SK-N-SH (cell line): Measurements from ENCODE around the gene KLC4. TPM values are rescaled to one million over a fixed set of nuclear protein-coding genes. Genes with fewer than 3 reads are reported as not detected.

Experiments used
- CTCF ChIA-PET: fragments of 300-600, 350-600 bp; formaldehyde crosslinking; extraction: SDS; loops from one replicate; lab custom pipeline; 2021; lab: Yijun Ruan, JAX
- POLR2A ChIA-PET: fragments of 350-600 bp; sonication (Branson Sonifier 250); formaldehyde crosslinking; extraction: SDS; loops from one replicate; lab custom pipeline; 2020; ENCODE audit warnings: antibody characterized with exemption, inconsistent platforms; lab: Yijun Ruan, JAX
- DNase-seq: peaks from one replicate; pipeline ENCODE4 v3.0.0; 2012
- H2AFZ ChIP-seq: fragments of 200-600 bp; sonication (generic); 2 replicates; pipeline ENCODE4 v1.8.1; 2016; ENCODE audit warnings: antibody characterized with exemption, mild to moderate bottlenecking, low read depth
- H3F3A ChIP-seq: fragments of 200-600 bp; sonication (generic); replicated peaks from 2 replicates; pipeline ENCODE3; 2016; ENCODE audit warnings: antibody characterized with exemption, mild to moderate bottlenecking; ENCODE audit not compliant: insufficient read depth
- H3K27ac ChIP-seq, 2 experiments: fragments of 200-500 bp in 1 of 2; fragments of 200-600 bp in 1 of 2; sonication (Bioruptor generic) in 1 of 2; sonication (generic), shearing (Covaris generic) in 1 of 2; 2 replicates each; pipeline versions ENCODE4 v1.5.1 to v1.6.1; 2014 to 2016; ENCODE audit warnings: low read depth in 2 of 2, inconsistent platforms in 1 of 2, low read length in 1 of 2, mild to moderate bottlenecking in 1 of 2, mixed read lengths in 1 of 2
- H3K27me3 ChIP-seq: fragments of 200-600 bp; sonication (generic), shearing (Covaris generic); 2 replicates; pipeline ENCODE4 v1.6.1; 2016; ENCODE audit warnings: mixed run types; ENCODE audit not compliant: insufficient read depth
- H3K36me3 ChIP-seq, 2 experiments: fragments of 200-500 bp in 1 of 2; fragments of 200-600 bp in 1 of 2; sonication (Bioruptor generic) in 1 of 2; sonication (generic) in 1 of 2; replicated peaks in 1 of 2; 2 replicates each; pipeline versions ENCODE3 to v1.5.1; 2014 to 2016; ENCODE audit warnings: low read length in 1 of 2, mild to moderate bottlenecking in 1 of 2; ENCODE audit not compliant: insufficient read depth in 2 of 2, control insufficient read depth in 1 of 2
- H3K4me1 ChIP-seq, 2 experiments: fragments of 200-500 bp in 1 of 2; fragments of 200-600 bp in 1 of 2; sonication (Bioruptor generic) in 1 of 2; sonication (generic), shearing (Covaris generic) in 1 of 2; 2 replicates each; pipeline versions ENCODE4 v1.5.1 to v1.6.1; 2014 to 2016; ENCODE audit warnings: low read depth in 1 of 2, low read length in 1 of 2, mixed run types in 1 of 2; ENCODE audit not compliant: insufficient read depth in 2 of 2, control insufficient read depth in 1 of 2
- H3K4me2 ChIP-seq: fragments of 200-600 bp; sonication (generic), shearing (Covaris generic); 2 replicates; pipeline ENCODE4 v1.6.1; 2017; ENCODE audit warnings: mixed run types
- H3K4me3 ChIP-seq, 2 experiments: fragments of 200-500 bp in 1 of 2; fragments of 200-600 bp in 1 of 2; sonication (Bioruptor generic) in 1 of 2; sonication (generic), shearing (Covaris generic) in 1 of 2; 2 replicates each; pipeline versions ENCODE4 v1.5.1 to v1.8.1; 2014 to 2016; ENCODE audit warnings: low read depth in 2 of 2, inconsistent platforms in 1 of 2, low read length in 1 of 2, mild to moderate bottlenecking in 1 of 2, mixed read lengths in 1 of 2, moderate library complexity in 1 of 2
- H3K79me2 ChIP-seq: fragments of 200-600 bp; sonication (generic); 2 replicates; pipeline ENCODE4 v1.8.1; 2017; ENCODE audit warnings: mild to moderate bottlenecking; ENCODE audit not compliant: insufficient read depth
- H3K9ac ChIP-seq: fragments of 200-600 bp; sonication (generic); 2 replicates; pipeline ENCODE4 v1.6.1; 2017; ENCODE audit warnings: mixed run types
- H3K9me2 ChIP-seq: fragments of 200-600 bp; sonication (generic); 2 replicates; pipeline ENCODE4 v1.6.1; 2017; ENCODE audit warnings: mixed run types
- H3K9me3 ChIP-seq: fragments of 200-600 bp; sonication (generic); 2 replicates; pipeline ENCODE4 v1.6.1; 2017; ENCODE audit warnings: mixed run types, mild to moderate bottlenecking, moderate library complexity
- H4K20me1 ChIP-seq: fragments of 200-600 bp; sonication (generic); 2 replicates; pipeline ENCODE4 v1.6.1; 2017; ENCODE audit warnings: mild to moderate bottlenecking, mixed run types; ENCODE audit not compliant: insufficient read depth
- EP300 ChIP-seq, 2 experiments: IDR thresholded peaks; 2 replicates each; pipeline versions ENCODE4 v1.4.0 to v1.6.1; 2012; ENCODE audit warnings: borderline replicate concordance in 1 of 2, low read depth in 1 of 2, low read length in 1 of 2
- EZH2phosphoT487 ChIP-seq: fragments of 200-600 bp; sonication (generic); IDR thresholded peaks from 2 replicates; pipeline ENCODE4 v1.6.1; 2017; ENCODE audit warnings: low read depth, mixed run types, mild to moderate bottlenecking, antibody characterized with exemption, moderate library complexity, borderline replicate concordance
- MEF2A ChIP-seq: IDR thresholded peaks from 2 replicates; pipeline ENCODE4 v1.4.0; 2012; ENCODE audit warnings: low read depth, borderline replicate concordance
- MXI1 ChIP-seq: IDR thresholded peaks from 2 replicates; pipeline ENCODE4 v1.6.1; 2012; ENCODE audit warnings: mild to moderate bottlenecking, low read depth, low read length, improper control_type of control experiment
- RAD21 ChIP-seq: IDR thresholded peaks from 2 replicates; pipeline ENCODE4 v1.6.1; 2012; ENCODE audit warnings: mild to moderate bottlenecking, low read length
- WGBS: methylation state at CpG from one replicate; pipeline ENCODE4 v1.1.6; 2017; ENCODE audit warnings: low lambda C conversion rate; 5-methylcytosine and 5-hydroxymethylcytosine counted together
- polyA plus RNA-seq, 3 experiments: library from polyadenylated mRNA; depleted of rRNA; stranded (reverse); fragments of >200 nt; gene quantifications; 2 replicates each; pipeline ENCODE4 v1.2.3, GENCODE V29; 2012
- TF ChIP-seq, protein P1 (sequence below): IDR thresholded peaks from 2 replicates; pipeline ENCODE4 v1.6.1; 2012; ENCODE audit warnings: mild to moderate bottlenecking, low read depth, low read length, moderate library complexity
- TF ChIP-seq, protein P2 (sequence below): fragments of 150-350 bp; IDR thresholded peaks from 2 replicates; pipeline ENCODE4 v1.6.1; 2016; ENCODE audit warnings: mild to moderate bottlenecking, low read depth, low read length

Gene KLC4
- polyA plus RNA-seq, 1 of the 3 experiments (the other 2 are of a cell fraction): 17.5 TPM

DNA sequence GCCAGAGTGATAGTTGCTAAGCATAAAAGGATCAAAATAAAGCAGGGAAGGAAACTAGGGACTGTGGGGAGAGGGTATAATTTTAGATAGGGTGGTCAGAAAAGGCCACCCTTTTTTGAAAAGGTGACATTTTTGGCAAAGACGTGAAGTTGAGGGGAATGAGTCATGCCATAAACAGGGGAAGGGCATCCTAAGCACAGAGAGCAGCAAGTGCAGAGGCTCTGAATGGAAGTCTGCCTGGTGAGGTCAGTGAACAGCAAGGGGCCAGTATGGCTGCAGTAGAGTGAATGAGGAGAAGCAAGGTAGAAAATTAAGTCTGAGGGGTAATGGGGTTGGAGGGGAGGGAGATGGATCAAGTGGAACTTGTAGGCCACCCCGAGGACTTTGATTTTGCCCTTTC, 2.4 kb downstream of the KLC4 start:
- H3K36me3 ChIP-seq: peaks cover 0 to 10% of the 10 kb centered on the region in 2 experiments
- H3K4me2 ChIP-seq: no peak overlapping the region
- ChIA-PET POLR2A (no interaction called here), CTCF (interaction anchor here (2.7 kb wide), 1 partner anchor 81 kb away, joined by 12 read pairs; no protein-coding TSS in a partner anchor)
- no peak for TF ChIP-seq MEF2A
- TF ChIP-seq MXI1: no peak
- TF ChIP-seq, protein P1, sequence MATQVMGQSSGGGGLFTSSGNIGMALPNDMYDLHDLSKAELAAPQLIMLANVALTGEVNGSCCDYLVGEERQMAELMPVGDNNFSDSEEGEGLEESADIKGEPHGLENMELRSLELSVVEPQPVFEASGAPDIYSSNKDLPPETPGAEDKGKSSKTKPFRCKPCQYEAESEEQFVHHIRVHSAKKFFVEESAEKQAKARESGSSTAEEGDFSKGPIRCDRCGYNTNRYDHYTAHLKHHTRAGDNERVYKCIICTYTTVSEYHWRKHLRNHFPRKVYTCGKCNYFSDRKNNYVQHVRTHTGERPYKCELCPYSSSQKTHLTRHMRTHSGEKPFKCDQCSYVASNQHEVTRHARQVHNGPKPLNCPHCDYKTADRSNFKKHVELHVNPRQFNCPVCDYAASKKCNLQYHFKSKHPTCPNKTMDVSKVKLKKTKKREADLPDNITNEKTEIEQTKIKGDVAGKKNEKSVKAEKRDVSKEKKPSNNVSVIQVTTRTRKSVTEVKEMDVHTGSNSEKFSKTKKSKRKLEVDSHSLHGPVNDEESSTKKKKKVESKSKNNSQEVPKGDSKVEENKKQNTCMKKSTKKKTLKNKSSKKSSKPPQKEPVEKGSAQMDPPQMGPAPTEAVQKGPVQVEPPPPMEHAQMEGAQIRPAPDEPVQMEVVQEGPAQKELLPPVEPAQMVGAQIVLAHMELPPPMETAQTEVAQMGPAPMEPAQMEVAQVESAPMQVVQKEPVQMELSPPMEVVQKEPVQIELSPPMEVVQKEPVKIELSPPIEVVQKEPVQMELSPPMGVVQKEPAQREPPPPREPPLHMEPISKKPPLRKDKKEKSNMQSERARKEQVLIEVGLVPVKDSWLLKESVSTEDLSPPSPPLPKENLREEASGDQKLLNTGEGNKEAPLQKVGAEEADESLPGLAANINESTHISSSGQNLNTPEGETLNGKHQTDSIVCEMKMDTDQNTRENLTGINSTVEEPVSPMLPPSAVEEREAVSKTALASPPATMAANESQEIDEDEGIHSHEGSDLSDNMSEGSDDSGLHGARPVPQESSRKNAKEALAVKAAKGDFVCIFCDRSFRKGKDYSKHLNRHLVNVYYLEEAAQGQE: no peak
- TF ChIP-seq, protein P2, sequence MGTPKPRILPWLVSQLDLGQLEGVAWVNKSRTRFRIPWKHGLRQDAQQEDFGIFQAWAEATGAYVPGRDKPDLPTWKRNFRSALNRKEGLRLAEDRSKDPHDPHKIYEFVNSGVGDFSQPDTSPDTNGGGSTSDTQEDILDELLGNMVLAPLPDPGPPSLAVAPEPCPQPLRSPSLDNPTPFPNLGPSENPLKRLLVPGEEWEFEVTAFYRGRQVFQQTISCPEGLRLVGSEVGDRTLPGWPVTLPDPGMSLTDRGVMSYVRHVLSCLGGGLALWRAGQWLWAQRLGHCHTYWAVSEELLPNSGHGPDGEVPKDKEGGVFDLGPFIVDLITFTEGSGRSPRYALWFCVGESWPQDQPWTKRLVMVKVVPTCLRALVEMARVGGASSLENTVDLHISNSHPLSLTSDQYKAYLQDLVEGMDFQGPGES: no peak
- no peak for TF ChIP-seq EP300 (IDR thresholded peaks at IDR 0.05; ENCODE audit: borderline replicate concordance in 1 of 2, low read depth in 1 of 2, low read length in 1 of 2)
- TF ChIP-seq EZH2phosphoT487: no peak
- no peak for TF ChIP-seq RAD21
- peaks cover 0 to 14% of the 10 kb centered on the region in 2 experiments; a peak in 2 of 4 replicates for H3K4me1 ChIP-seq
- no peaks in the 10 kb centered on the region for H4K20me1 ChIP-seq
- peaks cover 23% of the 10 kb centered on the region for H3K79me2 ChIP-seq
- no peak overlapping the region for H2AFZ ChIP-seq
- H3K9ac ChIP-seq: no peak overlapping the region
- no peaks in the 10 kb centered on the region for H3K9me2 ChIP-seq
- no peak overlapping the region for H3K4me3 ChIP-seq
- H3K27me3 ChIP-seq: no peaks in the 10 kb centered on the region
- 66% methylated on average over 2 of the region's 2 CpGs for WGBS
- no peaks in the 10 kb centered on the region for H3F3A ChIP-seq
- no peaks in the 10 kb centered on the region for H3K9me3 ChIP-seq
- H3K27ac ChIP-seq: no peak overlapping the region
- DNase-seq: no peak

DNA sequence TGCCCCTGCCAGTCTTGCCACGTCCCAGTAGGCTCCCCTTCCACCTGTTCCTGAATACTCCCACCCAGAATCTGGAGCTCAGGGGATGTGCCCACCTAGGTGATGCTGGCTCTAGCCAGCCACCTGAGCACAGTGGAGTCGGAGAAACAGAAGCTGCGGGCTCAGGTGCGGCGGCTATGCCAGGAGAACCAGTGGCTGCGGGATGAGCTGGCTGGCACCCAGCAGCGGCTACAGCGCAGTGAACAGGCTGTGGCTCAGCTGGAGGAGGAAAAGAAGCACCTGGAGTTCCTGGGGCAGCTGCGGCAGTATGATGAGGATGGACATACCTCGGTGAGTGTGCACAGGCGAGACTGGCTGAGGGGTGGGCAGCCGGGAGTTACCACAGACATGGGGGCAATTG, 3.4 kb downstream of the KLC4 start:
- Histone ChIP-seq H3K4me1 (peaks cover 0 to 14% of the 10 kb centered on the region in 2 experiments; a peak in 2 of 4 replicates), H4K20me1 (no peaks in the 10 kb centered on the region), H3K4me3 (no peak overlapping the region), H3K9me3 (no peaks in the 10 kb centered on the region), H3K36me3 (peaks cover 0 to 8% of the 10 kb centered on the region in 2 experiments), H3K27me3 (no peaks in the 10 kb centered on the region)
- WGBS: 91% methylated on average over 12 of the region's 12 CpGs
- no peak for DNase-seq
- TF ChIP-seq EZH2phosphoT487: no peak
- TF ChIP-seq, protein P2: no peak
- TF ChIP-seq, all 33 proteins: peak for 0
- Histone ChIP-seq H3K9ac (no peak overlapping the region), H3K4me2 (no peak overlapping the region), H3F3A (no peaks in the 10 kb centered on the region), H3K27ac (no peak overlapping the region), H3K9me2 (no peaks in the 10 kb centered on the region), H3K79me2 (peaks cover 14% of the 10 kb centered on the region), H2AFZ (no peak overlapping the region)
- ChIA-PET POLR2A (no interaction called here), CTCF (interaction anchor here (0.7 to 3.3 kb wide), 3 partner anchors 55 to 80 kb away, joined by 3 to 18 read pairs (median 3); no protein-coding TSS in a partner anchor)
